Hepatocyte (in vitro differentiated cells): Measurements from ENCODE around the gene STAT5B. TPM values are rescaled to one million over a fixed set of nuclear protein-coding genes. Genes with fewer than 3 reads are reported as not detected.
"Not testable (repeated sequence)": the region's sequence is repeated elsewhere in the genome, so short reads cannot be mapped to it uniquely, and the experiment has no call there.

ENCODE experiments used
- DNase-seq: peaks from one replicate; pipeline ENCODE4 v3.0.0-alpha.2; 2016; ENCODE audit warnings: low spot score
- H2AFZ ChIP-seq: fragments of 200-600 bp; sonication (generic); 2 replicates; pipeline ENCODE4 v1.6.0; 2016; ENCODE audit warnings: antibody characterized with exemption, mild to moderate bottlenecking
- H3K27ac ChIP-seq: fragments of 200-600 bp; sonication (generic); 2 replicates; pipeline ENCODE4 v1.5.1; 2016; ENCODE audit warnings: mild to moderate bottlenecking
- H3K27me3 ChIP-seq: fragments of 200-600 bp; sonication (generic); 2 replicates; pipeline ENCODE4 v1.6.1; 2016
- H3K36me3 ChIP-seq: fragments of 200-600 bp; sonication (generic); replicated peaks from 2 replicates; pipeline ENCODE4 v1.5.1; 2016; ENCODE audit warnings: low read depth; ENCODE audit not compliant: insufficient read depth
- H3K4me1 ChIP-seq: fragments of 200-600 bp; sonication (generic); 2 replicates; pipeline ENCODE4 v1.5.1; 2016; ENCODE audit warnings: mild to moderate bottlenecking, moderate library complexity; ENCODE audit not compliant: insufficient read depth
- H3K4me2 ChIP-seq: fragments of 200-600 bp; sonication (generic); 2 replicates; pipeline ENCODE4 v1.6.0; 2016
- H3K4me3 ChIP-seq: fragments of 200-600 bp; sonication (generic); 2 replicates; pipeline ENCODE4 v1.5.1; 2016; ENCODE audit warnings: mild to moderate bottlenecking
- H3K79me2 ChIP-seq: fragments of 200-600 bp; sonication (generic); 2 replicates; pipeline ENCODE4 v1.6.0; 2017; ENCODE audit warnings: mild to moderate bottlenecking
- H3K9me2 ChIP-seq: fragments of 200-600 bp; sonication (generic); replicated peaks from 2 replicates; pipeline ENCODE4 v1.6.0; 2017; ENCODE audit warnings: mild to moderate bottlenecking; ENCODE audit not compliant: insufficient read depth
- H3K9me3 ChIP-seq: fragments of 200-600 bp; sonication (generic); 2 replicates; pipeline ENCODE4 v1.5.1; 2016; ENCODE audit warnings: low read depth, mild to moderate bottlenecking
- H4K20me1 ChIP-seq: fragments of 200-600 bp; sonication (generic); 2 replicates; pipeline ENCODE4 v1.6.0; 2016; ENCODE audit warnings: mild to moderate bottlenecking; ENCODE audit not compliant: insufficient read depth, poor library complexity, severe bottlenecking
- CTCF ChIP-seq: fragments of 200-600 bp; sonication (generic); IDR thresholded peaks from 2 replicates; pipeline ENCODE4 v1.5.1; 2016; ENCODE audit warnings: antibody characterized with exemption, mild to moderate bottlenecking; ENCODE audit not compliant: poor library complexity
- EZH2 ChIP-seq: fragments of 200-600 bp; sonication (generic); IDR thresholded peaks from 2 replicates; pipeline ENCODE4 v1.6.1; 2016; ENCODE audit warnings: antibody characterized with exemption, mild to moderate bottlenecking, borderline replicate concordance
- EZH2phosphoT487 ChIP-seq: fragments of 200-600 bp; sonication (generic); IDR thresholded peaks from one replicate; pipeline ENCODE4 v1.6.1; 2018; ENCODE audit warnings: antibody characterized with exemption, mild to moderate bottlenecking, low read depth, moderate library complexity; ENCODE audit not compliant: unreplicated experiment, severe bottlenecking
- WGBS: methylation state at CpG from one replicate; pipeline ENCODE4 v1.1.6; 2016; ENCODE audit warnings: low lambda C conversion rate; ENCODE audit errors: missing lambda C conversion rate; 5-methylcytosine and 5-hydroxymethylcytosine counted together
- polyA plus RNA-seq: library from polyadenylated mRNA; unstranded; fragments of >200 nt; fragmentation: Nextera tagmentation; extraction: Ambion mirVana; gene quantifications from 2 replicates; pipeline ENCODE4 v1.2.1, GENCODE V29; 2016
- total RNA-seq: library from RNA; depleted of rRNA; stranded (reverse); fragments of >200 nt; gene quantifications from 2 replicates; pipeline ENCODE4 v1.2.3, GENCODE V29; 2014

STAT5B gene
- total and polyA plus RNA-seq, 2 experiments from 2014 or later: 25.7 to 26.0 TPM

DNA sequence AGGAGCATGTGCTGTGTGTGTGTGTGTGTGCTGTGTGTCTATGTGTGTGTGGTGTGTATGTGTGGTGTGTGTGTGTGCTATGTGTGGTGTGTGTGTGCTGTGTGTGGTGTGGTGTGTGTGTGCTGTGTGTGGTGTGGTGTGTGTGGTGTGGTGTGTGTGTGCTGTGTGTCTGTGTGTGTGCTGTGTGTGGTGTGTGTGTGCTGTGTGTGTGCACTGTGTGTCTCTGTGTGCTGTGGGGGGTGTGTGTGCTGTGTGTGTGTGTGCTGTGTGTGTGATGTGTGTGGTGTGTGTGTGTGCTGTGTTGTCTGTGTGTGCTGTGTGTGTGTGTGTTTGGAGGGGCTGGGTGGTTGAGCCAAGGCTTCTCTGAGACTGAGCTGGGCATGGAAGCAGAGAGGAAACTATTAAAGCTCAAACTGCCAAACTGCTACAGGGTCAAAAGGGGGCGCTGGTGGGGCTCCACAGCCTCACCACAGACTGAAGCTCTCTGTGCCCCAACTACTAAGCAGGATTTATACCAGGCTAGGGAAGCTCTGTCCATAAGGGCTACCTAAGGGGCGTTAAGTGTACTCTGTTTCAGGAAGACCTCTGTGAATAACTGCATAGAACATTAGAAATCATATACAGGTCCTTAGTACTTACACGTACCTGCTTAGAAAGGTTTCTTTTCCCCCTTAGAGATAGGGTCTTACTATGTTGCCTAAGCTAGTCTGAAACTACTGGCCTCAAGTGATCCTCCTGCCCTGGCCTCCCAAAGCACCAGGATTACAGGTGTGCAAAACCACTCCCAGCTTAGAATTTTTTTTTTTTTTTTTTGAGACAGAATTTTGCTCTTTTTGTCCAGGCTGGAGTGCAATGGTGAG lies 54.1 kb downstream of the STAT5B start:
- 57% methylated on average over 3 of the region's 3 CpGs for WGBS
- H4K20me1 ChIP-seq: no peaks in the 10 kb centered on the region
- no peak overlapping the region for H3K4me2 ChIP-seq
- H2AFZ ChIP-seq: no peak overlapping the region
- no peaks in the 10 kb centered on the region for H3K79me2 ChIP-seq
- H3K27ac ChIP-seq: no peak overlapping the region
- no peaks in the 10 kb centered on the region for H3K27me3 ChIP-seq
- no peak overlapping the region for H3K4me3 ChIP-seq
- H3K36me3 ChIP-seq: no peaks in the 10 kb centered on the region
- DNase-seq: peak; percentile 66
- H3K4me1 ChIP-seq: no peaks in the 10 kb centered on the region
- H3K9me3 ChIP-seq: no peaks in the 10 kb centered on the region
- no peak for TF ChIP-seq EZH2phosphoT487
- TF ChIP-seq EZH2: no peak
- TF ChIP-seq CTCF: peak; percentile 55
- no peaks in the 10 kb centered on the region for H3K9me2 ChIP-seq

- H3K4me1 ChIP-seq, H2AFZ ChIP-seq, H3K4me3 ChIP-seq, H3K27ac ChIP-seq, H3K9me3 ChIP-seq, H3K4me2 ChIP-seq, H4K20me1 ChIP-seq, H3K9me2 ChIP-seq, H3K27me3 ChIP-seq, H3K36me3 ChIP-seq, H3K79me2 ChIP-seq, DNase-seq: not testable (repeated sequence)
- WGBS: no CpG with 5 or more reads among the region's 17 CpGs
Observed at GRCh38 chr17:42219280-42219679, 56.9 kb downstream of the STAT5B start.

- Histone ChIP-seq H4K20me1 (no peaks in the 10 kb centered on the region), H3K4me1 (no peaks in the 10 kb centered on the region), H3K27ac (no peak overlapping the region), H3K4me3 (no peak overlapping the region), H2AFZ (no peak overlapping the region), H3K4me2 (no peak overlapping the region), H3K9me2 (no peaks in the 10 kb centered on the region), H3K36me3 (no peaks in the 10 kb centered on the region), H3K79me2 (no peaks in the 10 kb centered on the region), H3K27me3 (no peaks in the 10 kb centered on the region), H3K9me3 (no peaks in the 10 kb centered on the region)
- TF ChIP-seq EZH2 (no peak), EZH2phosphoT487 (no peak), CTCF (no peak)
- 64% methylated on average over 2 of the region's 2 CpGs for WGBS
- DNase-seq: no peak
Observed at GRCh38 chr17:42214156-42214555, 62.0 kb downstream of the STAT5B start.

- DNase-seq: no peak
- Histone ChIP-seq H4K20me1 (no peaks in the 10 kb centered on the region), H3K4me2 (no peak overlapping the region), H3K27ac (no peak overlapping the region), H3K4me1 (no peaks in the 10 kb centered on the region), H2AFZ (no peak overlapping the region), H3K27me3 (no peaks in the 10 kb centered on the region), H3K9me2 (no peaks in the 10 kb centered on the region), H3K9me3 (no peaks in the 10 kb centered on the region), H3K36me3 (no peaks in the 10 kb centered on the region), H3K4me3 (no peak overlapping the region), H3K79me2 (no peaks in the 10 kb centered on the region)
- 94% methylated on average over 7 of the region's 7 CpGs for WGBS
- no peak for TF ChIP-seq EZH2phosphoT487
- TF ChIP-seq CTCF: no peak
- TF ChIP-seq EZH2: no peak
Observed at GRCh38 chr17:42212382-42212781, 63.8 kb downstream of the STAT5B start.

- not testable (repeated sequence) for H3K36me3 ChIP-seq, H2AFZ ChIP-seq, H3K79me2 ChIP-seq, H3K4me3 ChIP-seq, H4K20me1 ChIP-seq, H3K4me1 ChIP-seq, H3K27me3 ChIP-seq, H3K9me2 ChIP-seq, H3K9me3 ChIP-seq, H3K27ac ChIP-seq, DNase-seq, H3K4me2 ChIP-seq
- WGBS: 91% methylated on average over 9 of the region's 9 CpGs
Observed at GRCh38 chr17:42211921-42212341, 64.3 kb downstream of the STAT5B start.
